Measurements from ENCODE around the gene ABLIM2.

The ABLIM2 gene

DNA sequence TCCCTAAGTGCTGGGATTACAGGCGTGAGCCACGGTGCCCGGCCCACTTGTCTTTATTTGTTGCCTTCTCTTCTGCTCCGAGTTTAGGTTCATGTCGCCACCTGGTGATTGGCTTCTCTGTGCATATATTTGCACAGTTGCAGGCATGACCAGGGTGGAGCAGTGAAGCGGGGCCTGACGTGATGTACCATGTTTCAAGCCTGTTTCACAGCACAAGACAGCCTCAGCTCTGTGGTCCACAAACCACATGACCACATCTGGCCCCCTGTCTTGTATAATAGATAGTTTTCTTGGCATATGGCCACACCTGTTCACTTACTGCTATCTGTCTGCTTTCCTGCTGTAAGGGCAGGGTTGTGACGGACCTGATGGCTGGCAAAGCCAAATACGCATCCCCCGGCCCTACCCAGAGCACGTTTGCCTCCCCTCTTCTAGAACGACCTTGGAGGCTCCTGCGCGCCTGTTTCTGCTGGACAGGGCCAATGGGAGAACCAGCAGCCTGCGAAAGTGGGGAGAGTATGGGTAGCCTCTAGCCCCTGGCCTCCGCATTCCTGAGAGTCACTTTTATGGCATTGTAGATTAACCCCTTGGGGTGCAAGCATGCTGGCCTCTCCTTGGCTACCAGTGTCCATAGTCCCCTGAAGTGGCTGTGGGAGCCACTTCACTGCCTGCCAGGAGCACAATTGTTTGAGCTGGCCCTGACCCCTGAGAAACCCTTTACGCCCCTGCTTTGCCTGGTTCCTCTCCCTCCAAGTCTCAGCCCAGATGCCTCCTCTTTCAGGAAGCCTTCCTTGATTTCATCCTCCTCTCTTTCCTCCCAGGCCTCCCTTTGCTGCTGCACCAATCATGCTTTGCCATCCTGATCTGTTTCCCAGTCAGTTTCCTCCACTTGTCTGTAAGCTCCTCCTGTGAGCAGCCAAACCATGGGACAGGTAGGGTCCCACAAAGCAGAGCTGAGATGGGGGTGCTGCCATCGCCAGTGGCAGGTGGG lies 34.4 kb upstream of the ABLIM2 start:
- DNase-seq = no peak

DNA sequence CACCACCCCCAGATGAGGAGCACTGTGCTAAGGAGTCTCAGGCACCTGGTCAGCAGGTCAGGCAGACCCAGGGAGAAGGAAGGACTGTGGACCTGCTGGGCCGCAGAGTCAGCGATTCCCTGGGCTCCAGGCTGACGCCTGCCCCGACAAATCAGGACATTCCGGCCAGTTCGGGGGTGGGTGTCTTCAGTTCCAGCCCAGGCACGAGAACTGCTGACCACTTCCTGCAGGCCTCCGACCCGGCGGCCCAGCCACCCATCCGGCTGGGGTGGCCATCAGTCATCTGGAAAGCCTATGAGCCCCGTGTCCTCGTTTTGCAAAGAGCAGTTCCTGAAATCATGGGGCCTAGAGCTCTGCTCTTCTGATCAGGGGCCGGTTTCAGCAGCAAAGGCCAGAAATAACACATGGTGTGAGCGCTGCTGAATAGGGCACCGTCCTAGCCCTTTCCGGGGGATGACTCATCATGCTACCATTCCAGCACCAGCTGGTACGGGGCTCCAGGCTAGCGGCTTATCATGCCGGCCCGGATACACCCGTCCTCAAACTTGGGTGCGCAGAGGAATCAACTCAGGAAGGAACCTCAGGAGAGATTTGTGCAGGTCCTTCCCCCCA lies 32.6 kb upstream of the ABLIM2 start:
- no peak for DNase-seq

DNA sequence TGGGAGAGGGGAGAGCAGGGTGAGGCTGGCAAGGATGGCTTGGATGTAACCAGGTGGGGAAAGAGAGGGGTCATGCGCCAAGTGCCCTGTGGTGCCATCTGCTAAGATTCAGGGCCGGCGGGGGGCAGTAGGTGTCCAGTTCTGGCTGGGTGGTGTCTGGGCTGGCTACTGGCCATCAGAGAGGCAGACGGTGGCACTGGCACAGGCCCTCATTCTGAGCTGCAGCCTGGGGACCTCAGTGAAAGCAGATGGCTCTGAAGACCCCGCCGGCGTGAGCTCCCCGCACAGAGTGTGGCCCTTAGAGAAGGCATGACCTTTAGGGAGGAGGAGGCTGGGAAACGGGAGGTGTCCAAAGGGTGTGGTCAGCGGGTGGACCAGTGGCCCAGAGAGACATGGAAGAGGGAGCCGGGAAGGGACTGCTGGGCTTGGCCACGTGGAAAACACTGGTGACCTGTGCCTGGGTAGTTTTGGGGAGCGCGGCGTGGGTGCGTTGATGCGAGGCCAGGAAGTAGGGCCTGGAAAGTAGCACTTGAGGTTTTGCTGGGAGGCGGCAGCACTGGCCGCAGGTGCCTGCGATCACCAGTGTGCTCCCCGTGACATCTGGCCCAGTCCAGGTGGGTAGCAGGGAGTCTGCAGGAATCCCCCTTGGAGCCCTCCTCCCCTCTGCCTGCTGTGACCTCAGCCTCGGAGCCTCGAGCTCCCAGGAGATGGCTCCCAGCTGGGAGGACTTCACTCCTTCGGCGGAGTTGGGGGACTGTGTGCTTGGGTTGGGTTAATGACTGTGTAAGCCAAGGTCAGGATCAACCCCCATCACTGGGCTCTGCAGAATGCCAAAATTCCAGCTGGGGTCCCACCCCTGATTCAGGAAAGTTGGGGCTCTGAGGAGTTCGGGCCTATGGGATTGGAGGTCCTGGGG lies 31.2 kb upstream of the ABLIM2 start:
- DNase-seq = no peak

DNA sequence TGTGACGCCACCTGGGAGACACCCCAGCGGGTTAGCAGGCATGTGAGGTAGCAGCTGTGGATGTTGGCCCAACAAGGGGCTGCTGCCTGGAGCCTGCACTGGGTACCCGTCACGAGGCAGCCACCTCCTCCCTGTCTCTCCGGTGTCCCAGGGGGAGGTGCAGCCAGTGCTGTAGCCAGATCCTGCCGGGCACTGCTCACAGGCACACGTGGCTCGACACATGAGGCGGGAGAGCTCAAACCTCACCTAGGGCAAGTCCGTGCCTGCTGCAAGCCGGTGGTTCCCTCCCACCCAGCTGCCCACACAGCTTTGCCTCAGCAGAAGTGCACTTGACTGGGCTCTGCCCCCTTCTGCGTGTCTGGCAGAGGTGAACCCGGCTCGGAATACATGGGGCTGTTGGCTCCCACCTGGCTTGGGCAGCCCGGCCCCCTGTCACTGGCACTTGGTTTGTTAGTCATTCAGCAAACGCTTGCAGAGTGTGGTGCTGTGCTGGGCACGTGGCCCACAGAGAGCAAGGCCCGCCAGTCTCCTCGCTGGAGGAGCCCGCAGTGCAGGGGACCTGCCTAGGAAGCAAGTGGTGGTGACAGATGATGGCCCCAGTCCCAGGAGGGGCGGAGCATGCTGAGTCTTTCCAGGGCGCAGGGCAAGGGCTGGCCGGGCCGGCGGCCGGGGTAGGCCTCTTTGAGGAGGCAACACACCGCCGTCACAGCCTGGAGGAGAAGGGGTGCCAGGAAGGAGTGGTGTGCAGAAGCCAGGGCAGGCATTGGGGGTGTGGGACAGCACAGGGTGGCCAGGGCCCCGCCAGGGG lies 30.3 kb upstream of the ABLIM2 start:
- no peak for DNase-seq

DNA sequence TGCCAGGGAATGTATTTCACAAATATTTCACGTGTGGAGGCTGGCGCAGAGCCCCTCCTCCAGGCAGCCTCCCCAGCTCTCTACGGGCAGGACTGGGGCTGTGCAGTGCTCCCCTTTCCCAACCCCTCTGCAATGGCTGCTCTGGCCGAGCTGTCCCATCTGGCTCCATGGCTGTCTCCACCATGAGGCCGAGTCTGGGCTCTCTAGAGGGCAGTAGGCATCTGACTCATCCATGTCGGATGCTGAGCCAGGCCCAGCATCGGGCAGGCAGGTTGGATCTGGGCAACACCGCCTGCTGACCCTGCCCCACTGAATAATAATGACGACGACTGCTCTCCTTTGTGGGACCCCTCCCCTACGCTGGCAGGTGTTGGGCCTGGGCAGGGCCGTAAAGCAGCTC lies 29.5 kb upstream of the ABLIM2 start:
- DNase-seq = no peak

DNA sequence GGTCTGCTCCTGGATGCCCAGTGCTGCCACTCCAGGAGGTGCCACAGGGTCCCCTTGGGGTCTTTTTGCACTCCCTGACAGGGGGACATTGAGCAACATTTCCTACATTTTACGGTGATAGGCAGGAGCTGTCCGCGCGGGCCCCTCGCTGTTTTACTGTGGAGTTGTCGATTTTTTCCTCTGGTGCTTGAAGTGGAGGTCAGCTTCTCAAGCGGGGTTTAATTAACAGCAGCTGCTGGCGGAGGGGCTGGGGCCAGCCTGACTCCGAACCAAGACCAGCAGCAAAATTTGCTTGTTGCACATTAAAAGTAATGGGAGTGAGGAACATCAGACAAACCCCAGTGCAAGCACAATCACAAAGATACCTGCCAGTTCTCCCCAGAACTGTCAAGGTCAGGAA lies 27.3 kb upstream of the ABLIM2 start:
- DNase-seq = no peak

DNA sequence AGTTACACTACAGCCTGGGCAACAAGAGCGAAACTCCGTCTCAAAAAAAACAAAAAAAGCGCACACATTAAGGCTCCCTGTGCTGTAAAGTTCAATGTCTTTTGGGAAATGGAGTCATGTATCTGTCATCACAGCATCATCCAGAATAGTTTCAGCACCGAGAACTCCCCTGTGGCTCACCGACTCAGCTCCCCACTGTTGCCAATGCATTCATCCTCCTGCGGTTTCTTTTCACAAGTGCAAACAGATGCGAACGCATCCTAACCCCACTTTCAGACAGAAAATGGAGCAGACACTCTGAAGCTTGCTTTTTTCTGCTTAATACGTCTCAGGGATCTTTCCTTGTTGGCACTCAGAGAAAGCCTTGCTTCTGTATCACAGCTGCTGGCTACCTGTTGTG lies 26.7 kb upstream of the ABLIM2 start:
- DNase-seq = no peak

DNA sequence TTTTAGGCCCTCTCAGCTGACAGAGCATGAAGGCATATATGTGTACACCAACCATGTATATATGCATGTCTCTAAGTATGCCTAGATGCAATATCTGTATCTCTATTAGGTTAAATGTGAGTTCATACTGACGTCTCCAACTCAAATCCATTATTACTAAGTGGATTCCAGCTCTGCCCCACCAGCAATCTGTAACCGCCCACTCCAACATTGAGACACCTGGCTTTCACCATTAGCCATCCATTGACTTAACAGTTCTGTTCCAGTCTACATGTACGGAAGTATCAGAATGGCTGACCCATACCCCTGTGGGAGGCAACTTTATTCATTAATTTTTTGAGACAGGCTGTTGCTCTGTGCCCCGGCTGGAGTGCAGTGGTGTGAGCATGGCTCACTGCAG lies 25.4 kb upstream of the ABLIM2 start:
- DNase-seq = no peak

DNA sequence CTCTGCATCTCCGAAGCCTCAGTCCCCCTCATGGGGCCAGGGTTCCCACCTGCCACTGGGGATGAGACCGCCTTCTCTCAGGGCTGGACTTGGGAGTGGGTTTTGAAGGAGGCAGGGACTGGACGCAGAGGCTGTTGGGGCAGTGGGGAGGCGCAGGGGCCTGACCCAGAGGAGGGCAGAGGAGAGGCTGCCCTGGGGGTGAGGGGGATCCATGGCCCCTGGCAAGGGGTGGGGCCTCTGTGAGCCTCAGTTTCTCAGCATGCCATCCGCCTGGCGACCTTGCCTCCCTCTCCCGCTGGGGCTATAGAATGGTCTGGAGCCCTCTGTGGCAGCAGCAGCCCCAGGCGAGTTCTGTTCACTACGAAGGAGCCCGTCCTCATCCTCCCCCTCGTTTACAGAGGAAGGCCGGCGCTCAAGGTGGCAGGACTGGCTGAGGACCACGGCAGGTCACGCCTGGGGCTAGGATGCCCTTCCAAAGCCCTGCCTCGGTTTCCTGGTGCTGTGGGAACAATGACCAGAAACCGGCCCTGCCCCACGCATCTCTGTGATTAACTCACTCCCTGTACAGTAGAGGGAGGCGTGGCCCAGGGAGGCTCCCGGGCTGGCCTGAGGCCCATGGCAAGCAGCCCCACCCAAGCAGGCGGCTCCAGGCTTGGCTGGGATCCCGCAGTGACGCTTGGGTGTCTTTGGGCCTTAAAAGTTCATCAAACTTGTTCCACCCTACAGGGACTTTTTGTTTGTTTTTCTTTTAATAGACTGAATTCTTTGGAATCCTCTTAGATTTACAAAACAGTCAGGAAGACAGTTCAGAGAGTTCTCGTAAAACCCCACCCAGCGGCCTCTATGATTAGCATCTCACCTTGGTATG lies 24.5 kb upstream of the ABLIM2 start:
- DNase-seq = no peak

DNA sequence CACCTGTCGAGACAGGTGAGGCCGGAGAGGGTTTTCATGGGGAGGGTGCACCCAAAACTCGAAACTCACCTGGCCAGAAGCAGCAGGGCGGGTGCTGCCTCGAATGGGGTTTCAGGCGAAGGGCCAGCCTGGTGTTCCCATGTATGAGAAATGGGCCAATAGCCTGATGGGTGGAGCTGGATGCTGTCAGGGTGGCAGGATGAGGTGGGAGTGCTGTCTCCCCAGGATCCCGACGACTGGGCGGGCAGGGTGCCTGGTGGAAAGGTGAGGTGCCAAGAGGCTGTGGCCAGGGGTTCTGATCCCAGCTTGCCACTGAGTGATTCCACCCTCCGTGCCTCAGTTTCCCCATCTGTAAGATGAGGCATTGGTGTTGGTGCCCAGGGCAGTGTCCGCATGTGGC lies 23.7 kb upstream of the ABLIM2 start:
- DNase-seq = no peak

DNA sequence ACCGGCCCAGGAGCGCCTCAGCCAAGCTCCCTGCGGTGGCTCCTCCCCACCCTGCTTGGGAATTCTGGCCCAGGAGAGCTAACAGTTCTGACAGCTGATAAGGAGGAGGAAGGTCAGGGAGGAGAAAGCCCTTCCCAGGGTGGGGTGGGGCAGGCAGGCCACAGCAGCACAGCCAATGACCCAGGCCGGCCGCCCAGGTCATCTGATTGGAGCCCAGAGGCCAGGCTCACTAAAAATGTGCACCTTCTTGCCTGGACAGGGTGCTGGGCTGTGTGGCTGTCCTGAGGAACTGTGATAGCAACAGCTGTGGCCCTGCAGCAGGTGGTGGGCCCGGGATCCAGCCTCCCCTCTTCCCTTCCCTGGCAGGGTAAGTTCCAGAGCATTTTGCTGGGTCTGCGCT lies 23.2 kb upstream of the ABLIM2 start:
- no peak for DNase-seq

DNA sequence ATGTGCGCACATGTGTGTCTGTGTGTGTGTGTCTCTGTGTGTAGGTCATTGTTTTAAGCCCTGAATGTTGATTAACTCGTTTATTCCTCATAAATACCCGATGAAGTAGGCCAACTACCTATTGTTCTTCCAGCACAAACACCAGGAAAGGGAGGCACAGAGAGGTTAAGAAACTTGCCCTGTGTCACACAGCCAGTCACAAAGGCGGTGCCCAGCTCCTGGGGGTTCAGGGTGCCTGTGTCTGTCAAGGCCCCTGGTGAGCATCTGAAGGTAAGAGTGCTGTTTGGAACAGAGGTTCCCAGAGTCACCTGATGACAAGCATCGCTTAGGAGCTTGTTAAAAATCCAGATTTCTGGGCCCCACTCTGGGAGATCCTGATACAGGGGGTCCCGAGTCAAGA lies 22.5 kb upstream of the ABLIM2 start:
- DNase-seq = no peak

DNA sequence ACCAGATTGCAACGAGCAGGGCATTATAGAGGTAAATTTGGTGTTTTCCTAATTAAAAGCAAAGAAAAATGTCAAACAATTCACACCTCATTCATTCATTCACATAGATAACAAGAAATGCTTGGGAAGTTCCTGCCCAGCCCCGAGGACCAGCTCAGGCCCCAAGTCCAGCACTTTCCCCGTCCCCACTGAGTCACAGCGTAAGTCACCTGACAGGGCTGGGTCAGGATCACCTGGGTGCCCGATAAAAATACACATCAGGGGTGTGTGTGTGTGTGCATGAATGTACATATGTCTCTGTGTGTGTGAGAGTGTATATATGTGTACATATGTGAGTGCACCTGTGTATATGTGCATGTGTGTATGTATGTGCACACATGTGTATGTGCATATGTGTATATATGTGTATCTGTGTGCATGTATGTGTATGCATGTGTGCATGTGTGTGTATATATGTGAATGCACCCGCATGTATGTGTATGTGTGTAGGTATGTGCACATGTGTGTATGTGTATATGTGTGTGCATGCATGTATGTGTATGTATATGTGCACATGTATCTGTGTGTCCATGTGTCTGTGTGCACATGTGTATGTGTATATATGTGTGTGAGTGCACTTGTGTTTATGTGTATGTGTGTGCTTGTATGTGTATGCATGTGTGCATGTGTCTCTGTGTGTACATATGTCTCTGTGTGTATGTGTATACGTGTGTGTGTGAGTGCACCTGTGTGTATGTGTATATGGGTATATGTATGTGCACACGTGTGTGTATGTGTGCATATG lies 21.9 kb upstream of the ABLIM2 start:
- DNase-seq = no peak

DNA sequence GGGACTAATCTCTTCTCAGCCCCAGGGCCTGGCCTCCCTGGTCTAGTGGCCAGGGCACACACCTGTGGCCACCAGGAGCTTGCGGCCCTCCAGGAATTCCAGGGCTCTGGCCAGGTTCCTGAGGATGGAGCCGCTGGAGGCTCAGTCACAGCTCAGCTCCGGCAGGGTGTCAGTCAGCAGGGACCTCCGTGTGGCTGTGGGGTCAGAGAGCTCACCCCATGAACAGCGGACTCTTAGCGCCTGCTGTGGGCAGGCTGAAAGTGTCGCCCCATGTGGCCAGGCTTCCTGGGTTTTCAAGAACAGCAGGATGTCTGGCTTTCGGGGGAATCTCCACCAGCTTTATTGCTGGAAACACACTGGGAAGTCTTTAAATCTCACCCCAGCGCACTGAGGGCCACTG lies 21.2 kb upstream of the ABLIM2 start:
- no peak for DNase-seq

DNA sequence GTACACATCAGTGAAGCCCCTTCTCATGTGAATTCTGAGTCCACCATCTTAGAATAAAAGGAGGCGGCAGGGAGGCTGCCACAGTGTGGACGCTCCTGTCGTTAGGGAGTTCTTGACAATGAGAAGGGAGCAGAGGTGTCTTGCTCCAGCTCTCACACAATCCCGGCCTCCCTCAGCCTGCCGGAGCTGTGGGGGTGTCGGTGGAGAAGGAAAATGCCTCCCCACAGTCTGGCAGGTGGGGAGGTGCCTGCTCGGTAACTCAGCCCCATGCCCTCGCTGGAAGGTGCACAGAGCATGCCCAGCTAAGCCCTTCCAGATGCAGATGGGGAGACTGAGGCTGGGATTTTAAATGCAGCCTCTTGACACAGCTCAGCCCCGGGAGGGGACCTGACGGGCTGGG lies 20.5 kb upstream of the ABLIM2 start:
- DNase-seq = no peak

DNA sequence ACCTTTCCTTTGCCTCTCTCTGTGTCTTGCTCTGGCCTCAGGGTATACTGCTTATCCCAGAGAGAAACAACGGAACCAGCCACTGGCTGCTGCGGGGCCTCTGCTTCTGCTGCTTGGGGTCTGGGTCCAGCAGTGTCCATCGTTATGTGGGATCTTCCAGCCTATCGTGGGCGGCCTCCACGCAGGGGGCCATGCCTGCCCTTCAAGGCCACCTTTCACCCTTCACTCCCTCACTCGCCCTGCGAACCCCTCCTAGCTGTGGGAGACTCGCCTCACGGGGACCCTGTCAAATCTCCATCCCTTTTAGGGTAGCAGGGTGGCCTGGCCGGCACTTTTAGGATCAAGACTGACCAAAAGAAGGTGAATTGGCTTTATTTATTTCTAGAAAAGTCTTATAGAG lies 19.3 kb upstream of the ABLIM2 start:
- DNase-seq = no peak

DNA sequence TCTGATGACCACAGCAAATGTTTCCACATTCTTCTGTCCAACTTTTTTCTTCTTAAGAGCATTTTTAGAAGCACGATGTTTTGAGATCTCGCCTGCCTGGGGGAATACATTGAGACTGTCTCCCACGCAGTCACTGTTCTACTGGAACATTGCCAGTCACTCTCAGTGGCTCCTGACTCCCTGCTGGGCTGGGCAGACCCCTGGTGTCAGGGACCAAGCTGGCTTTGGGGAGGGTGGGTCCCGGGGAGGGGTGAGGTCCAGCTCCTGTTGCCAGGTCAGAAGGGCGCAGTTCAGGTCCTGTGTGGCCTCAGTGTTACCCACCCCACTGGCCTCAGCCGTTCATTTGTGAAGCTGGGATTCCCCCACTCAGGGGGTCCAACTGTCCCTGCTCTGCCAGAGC lies 18.9 kb upstream of the ABLIM2 start:
- no peak for DNase-seq

DNA sequence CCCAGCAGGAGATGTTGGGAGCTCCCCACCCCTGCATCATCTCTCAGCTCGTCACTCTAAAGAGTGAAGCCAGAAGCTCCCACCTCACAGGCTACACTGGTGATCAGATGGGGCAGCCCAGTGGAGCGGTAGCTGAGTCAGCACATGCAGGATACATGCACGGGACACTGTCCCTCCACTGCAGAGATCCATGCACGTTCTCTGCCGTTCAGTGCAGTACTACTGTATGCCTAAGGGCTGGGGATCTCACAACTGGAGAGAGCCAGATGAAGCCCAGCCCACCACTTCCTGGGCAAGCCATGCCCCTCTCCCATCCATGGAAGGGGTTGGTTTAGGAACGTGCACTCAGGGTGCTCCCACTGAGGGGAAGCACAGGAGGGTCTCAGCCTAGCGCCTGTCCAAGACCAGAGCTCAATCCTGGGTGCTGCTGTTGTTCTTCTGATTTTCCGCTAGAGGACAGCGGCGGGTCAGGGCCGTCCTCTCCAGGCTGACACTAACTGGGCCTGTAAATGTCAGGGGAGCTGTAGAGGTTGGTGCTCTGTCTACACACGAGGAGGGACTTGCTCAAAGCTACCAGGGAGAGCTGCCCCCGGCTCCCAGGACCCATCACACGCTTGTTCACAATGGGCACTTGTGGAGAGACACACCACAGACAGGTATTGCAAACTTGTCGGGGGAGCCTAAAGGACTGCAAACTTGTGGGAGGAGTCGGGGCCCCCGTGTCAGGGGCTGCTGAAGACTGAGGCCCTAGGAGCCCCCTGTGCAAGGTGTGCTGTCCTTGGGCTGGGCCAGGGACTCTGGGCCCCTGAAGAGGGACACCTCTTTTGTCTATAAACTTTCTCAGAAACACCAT lies 18.2 kb upstream of the ABLIM2 start:
- peak in 1 of 4 experiments; percentile 23 for DNase-seq

DNA sequence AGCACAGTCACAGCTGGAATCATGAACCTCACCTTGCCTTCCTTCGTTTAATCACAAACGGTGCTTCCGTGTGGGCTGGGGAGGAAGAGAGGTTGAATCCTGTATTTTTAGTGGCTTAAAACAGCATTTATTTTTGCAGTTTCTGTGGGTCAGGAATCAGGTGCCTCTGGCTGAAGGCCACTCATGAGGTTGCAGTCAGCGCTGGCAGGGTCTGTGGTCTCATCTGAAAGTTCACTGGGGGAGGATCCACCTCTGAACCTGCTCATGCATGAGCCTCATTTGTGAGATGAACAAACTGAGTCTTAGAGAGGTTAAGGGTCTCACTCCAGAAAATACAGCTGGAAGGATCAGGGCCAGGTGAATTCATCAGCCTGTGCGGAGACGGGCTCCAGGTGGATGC lies 17.1 kb upstream of the ABLIM2 start:
- DNase-seq = no peak

DNA sequence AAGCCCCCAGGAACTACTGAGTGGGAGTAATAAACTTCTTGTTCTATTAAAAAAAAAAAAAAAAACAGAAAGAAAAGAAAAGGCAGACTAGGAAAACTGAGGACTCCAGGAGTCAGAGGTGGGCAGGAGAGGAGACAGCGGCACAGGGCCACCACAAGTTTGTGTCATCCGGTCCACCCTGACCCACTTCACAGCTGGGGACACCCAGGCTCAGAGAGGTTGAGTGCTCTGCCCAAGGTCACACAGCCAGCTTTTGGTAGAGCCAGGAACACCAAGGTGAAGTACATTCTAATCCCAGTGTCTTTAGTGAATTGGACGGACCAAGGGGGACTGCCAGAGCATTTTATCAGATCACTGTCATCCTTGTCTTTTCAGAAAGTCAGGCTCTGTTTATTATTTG lies 16.4 kb upstream of the ABLIM2 start:
- DNase-seq = no peak

Measured in activated CD4-positive, CD25-positive, alpha-beta regulatory T cell (primary cell).